GM21717 (cell line): Measurements from ENCODE around the gene USP33.
"Not testable (repeated sequence)": the region's sequence is repeated elsewhere in the genome, so short reads cannot be mapped to it uniquely, and the experiment has no call there.

ENCODE experiments used
- ATAC-seq: cut with Tn5 transposase; IDR thresholded peaks from one replicate; pipeline ENCODE4 v1.9.1; 2021; ENCODE audit warnings: mild to moderate bottlenecking, moderate library complexity; ENCODE audit not compliant: unreplicated experiment

The USP33 gene

GRCh38 chr1:77673030-77673429 is 86.6 kb downstream of the USP33 start:
- no peak for ATAC-seq

- no peak for ATAC-seq
Observed at GRCh38 chr1:77672374-77672773, 87.3 kb downstream of the USP33 start.

- ATAC-seq, result no peak
Observed at GRCh38 chr1:77671836-77672235, 87.8 kb downstream of the USP33 start.

GRCh38 chr1:77670330-77670729 is 89.3 kb downstream of the USP33 start:
- no peak for ATAC-seq

GRCh38 chr1:77668924-77669449 is 90.7 kb downstream of the USP33 start:
- ATAC-seq, result no peak

GRCh38 chr1:77664939-77665516 is 94.6 kb downstream of the USP33 start:
- no peak for ATAC-seq

- no peak for ATAC-seq
Observed at GRCh38 chr1:77661696-77662095, 98.0 kb downstream of the USP33 start.

GRCh38 chr1:77659879-77660593 is 99.6 kb downstream of the USP33 start:
- ATAC-seq, result no peak

- ATAC-seq, result no peak
Observed at GRCh38 chr1:77658271-77658670, 101.4 kb downstream of the USP33 start.

GRCh38 chr1:77655431-77655974 is 104.1 kb downstream of the USP33 start:
- peak; percentile 50 for ATAC-seq

- no peak for ATAC-seq
Observed at GRCh38 chr1:77652970-77653516, 106.6 kb downstream of the USP33 start.

- ATAC-seq, result no peak
Observed at GRCh38 chr1:77652268-77652667, 107.4 kb downstream of the USP33 start.

GRCh38 chr1:77649127-77649526 is 110.5 kb downstream of the USP33 start:
- no peak for ATAC-seq

- ATAC-seq, result not testable (repeated sequence)
Observed at GRCh38 chr1:77646224-77646623, 113.4 kb downstream of the USP33 start.
